ENCODE data around the gene FAM240B. TPM values are rescaled to one million over a fixed set of nuclear protein-coding genes. Genes with fewer than 3 reads are reported as not detected.

The FAM240B gene
- total and polyA plus RNA-seq, 10 of the 15 experiments (the other 5 are each of a cell fraction or from before 2014, with no cell fraction given), result not detected

DNA sequence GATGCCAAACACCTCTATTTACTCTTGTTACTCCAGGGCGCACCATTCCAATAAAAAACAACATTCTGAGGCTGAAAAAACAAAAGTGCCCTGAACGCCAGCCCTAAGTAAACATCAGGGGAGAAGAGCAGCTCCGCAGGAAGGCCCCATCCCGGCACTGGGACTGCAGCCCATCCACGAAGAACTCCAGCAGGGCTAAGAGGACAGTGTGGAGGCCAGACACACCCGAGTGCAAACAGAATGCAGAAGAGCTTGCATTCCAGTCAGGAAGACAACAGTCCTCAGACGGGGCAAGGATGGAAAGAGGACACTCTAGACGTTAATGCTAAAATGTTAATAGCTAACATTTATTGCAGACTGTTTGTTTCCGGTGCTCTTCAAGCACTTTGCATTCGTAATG, 33.0 kb downstream of the FAM240B start:
- H3K4me1 ChIP-seq (ENCODE audit: control insufficient read depth, insufficient read depth, low read length), result no peaks in the 10 kb centered on the region
- H3K4me3 ChIP-seq, result no peak overlapping the region
- no peak for ATAC-seq
- ChIA-PET RAD21 (ENCODE audit: unreplicated experiment) (interaction anchor here (1.0 to 1.4 kb wide), 2 partner anchors 15 to 44 kb away, joined by 3 read pairs; no protein-coding TSS in a partner anchor), CTCF (interaction anchor here (1.1 kb wide), 2 partner anchors 11 to 12 kb away, joined by 3 to 4 read pairs; no protein-coding TSS in a partner anchor), SMC1A (ENCODE audit: uncharacterized antibody, unreplicated experiment) (no interaction called here), POLR2A (no interaction called here)
- H3K27me3 ChIP-seq (replicated peaks in 1 of 2; ENCODE audit: control insufficient read depth in 2 of 2, insufficient read depth in 2 of 2, low read length in 1 of 2), result no peaks in the 10 kb centered on the region
- no peaks in the 10 kb centered on the region for H3K36me3 ChIP-seq (ENCODE audit: control insufficient read depth in 2 of 2, insufficient read depth in 2 of 2, low read length in 1 of 2)
- 53% methylated on average over 10 of the region's 10 CpGs for WGBS (ENCODE audit: insufficient coverage, insufficient replicate concordance, low lambda C conversion rate, missing lambda C conversion rate)
- BruUV-seq (replicated peaks), result no TSS peak
- no peak overlapping the region for H3K9ac ChIP-seq (ENCODE audit: control insufficient read depth, insufficient read depth, low read length)
- in situ Hi-C loops (cut with MboI) (loop anchor here (25.0 kb wide), 1 partner anchor 775 kb away; the partner anchor contains the start of gene SLC25A51), intact Hi-C loops (cut with micrococcal nuclease; ENCODE audit: unreplicated experiment) (no loop called here)
- no peak overlapping the region for H3K4me2 ChIP-seq (ENCODE audit: control insufficient read depth, insufficient read depth)
- no peak for DNase-seq (ENCODE audit: low read depth, low spot score)
- H3K9me3 ChIP-seq (replicated peaks; ENCODE audit: control insufficient read depth, insufficient read depth, low read length), result no peaks in the 10 kb centered on the region; the same call in 2 of the 3 replicates
- no peaks in the 10 kb centered on the region; the same call in 1 of the 2 replicates for H4K20me1 ChIP-seq (ENCODE audit: control insufficient read depth, insufficient read depth)
- H2AFZ ChIP-seq (ENCODE audit: control insufficient read depth, low read depth, low read length), result no peak overlapping the region
- H3K27ac ChIP-seq (ENCODE audit: control insufficient read depth, insufficient read depth), result no peak overlapping the region
- no peak for FAIRE-seq
- TF ChIP-seq GABPA (IDR thresholded peaks at IDR 0.05; ENCODE audit: low read depth) (no peak), CREM (IDR thresholded peaks at IDR 0.05; ENCODE audit: low read depth) (no peak), SUZ12 (IDR thresholded peaks at IDR 0.05; ENCODE audit: unreplicated experiment) (no peak), CBX5 (IDR thresholded peaks at IDR 0.05; ENCODE audit: low read depth) (no peak), ZSCAN29 (IDR thresholded peaks at IDR 0.05) (no peak)
- TF ChIP-seq, protein P1, sequence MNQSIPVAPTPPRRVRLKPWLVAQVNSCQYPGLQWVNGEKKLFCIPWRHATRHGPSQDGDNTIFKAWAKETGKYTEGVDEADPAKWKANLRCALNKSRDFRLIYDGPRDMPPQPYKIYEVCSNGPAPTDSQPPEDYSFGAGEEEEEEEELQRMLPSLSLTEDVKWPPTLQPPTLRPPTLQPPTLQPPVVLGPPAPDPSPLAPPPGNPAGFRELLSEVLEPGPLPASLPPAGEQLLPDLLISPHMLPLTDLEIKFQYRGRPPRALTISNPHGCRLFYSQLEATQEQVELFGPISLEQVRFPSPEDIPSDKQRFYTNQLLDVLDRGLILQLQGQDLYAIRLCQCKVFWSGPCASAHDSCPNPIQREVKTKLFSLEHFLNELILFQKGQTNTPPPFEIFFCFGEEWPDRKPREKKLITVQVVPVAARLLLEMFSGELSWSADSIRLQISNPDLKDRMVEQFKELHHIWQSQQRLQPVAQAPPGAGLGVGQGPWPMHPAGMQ (IDR thresholded peaks at IDR 0.05; ENCODE audit: borderline replicate concordance), result no peak
- H3K79me2 ChIP-seq (ENCODE audit: control insufficient read depth, insufficient read depth, low read length), result no peaks in the 10 kb centered on the region

DNA sequence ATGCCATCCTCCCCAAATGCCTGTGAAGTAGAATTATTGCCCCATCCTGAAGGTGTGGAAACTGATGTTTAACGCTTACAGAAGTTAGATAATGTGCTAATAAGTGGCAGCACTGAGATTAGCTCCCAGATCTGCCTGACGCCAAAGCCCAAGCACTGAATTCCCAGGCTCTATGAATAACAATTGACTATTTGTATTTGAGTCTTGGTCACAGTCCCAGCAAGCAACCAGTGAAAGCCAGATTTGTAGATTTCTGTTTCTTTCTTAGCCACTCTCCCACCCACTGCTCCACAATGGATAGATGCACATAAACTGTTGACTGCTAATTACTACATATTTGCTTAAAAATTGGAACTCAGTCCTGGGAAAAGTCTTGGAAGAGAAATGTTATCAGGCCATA, 34.4 kb downstream of the FAM240B start:
- DNase-seq (ENCODE audit: low read depth, low spot score), result no peak
- no peak for ATAC-seq
- H4K20me1 ChIP-seq (ENCODE audit: control insufficient read depth, insufficient read depth), result no peaks in the 10 kb centered on the region; the same call in 1 of the 2 replicates
- no peak overlapping the region for H3K4me2 ChIP-seq (ENCODE audit: control insufficient read depth, insufficient read depth)
- intact Hi-C loops (cut with micrococcal nuclease; ENCODE audit: unreplicated experiment) (no loop called here), in situ Hi-C loops (cut with MboI) (loop anchor here (25.0 kb wide), 1 partner anchor 773 kb away; the partner anchor contains the start of gene SLC25A51)
- no peak overlapping the region for H2AFZ ChIP-seq (ENCODE audit: control insufficient read depth, low read depth, low read length)
- H3K9me3 ChIP-seq (replicated peaks; ENCODE audit: control insufficient read depth, insufficient read depth, low read length), result no peaks in the 10 kb centered on the region
- H3K4me1 ChIP-seq (ENCODE audit: control insufficient read depth, insufficient read depth, low read length), result no peaks in the 10 kb centered on the region
- no peak overlapping the region for H3K9ac ChIP-seq (ENCODE audit: control insufficient read depth, insufficient read depth, low read length)
- RAD21 ChIA-PET (ENCODE audit: unreplicated experiment), result interaction anchor here (0.6 kb wide), 1 partner anchor 11 kb away, joined by 3 read pairs; no protein-coding TSS in a partner anchor
- H3K36me3 ChIP-seq (ENCODE audit: control insufficient read depth in 2 of 2, insufficient read depth in 2 of 2, low read length in 1 of 2), result no peaks in the 10 kb centered on the region
- no peaks in the 10 kb centered on the region for H3K79me2 ChIP-seq (ENCODE audit: control insufficient read depth, insufficient read depth, low read length)
- SMC1A ChIA-PET (ENCODE audit: uncharacterized antibody, unreplicated experiment), result interaction anchor here (0.6 kb wide), 1 partner anchor 442 kb away, joined by 3 read pairs; no protein-coding TSS in a partner anchor
- POLR2A ChIA-PET, result no interaction called here
- no peak for TF ChIP-seq EZH2 (IDR thresholded peaks at IDR 0.05; ENCODE audit: borderline replicate concordance, control insufficient read depth, low read depth, low read length)
- TF ChIP-seq SUZ12 (IDR thresholded peaks at IDR 0.05; ENCODE audit: unreplicated experiment), result no peak
- no peak for TF ChIP-seq ZZZ3 (IDR thresholded peaks at IDR 0.05; ENCODE audit: control insufficient read depth, insufficient read length, low read depth)
- TF ChIP-seq, protein P2, sequence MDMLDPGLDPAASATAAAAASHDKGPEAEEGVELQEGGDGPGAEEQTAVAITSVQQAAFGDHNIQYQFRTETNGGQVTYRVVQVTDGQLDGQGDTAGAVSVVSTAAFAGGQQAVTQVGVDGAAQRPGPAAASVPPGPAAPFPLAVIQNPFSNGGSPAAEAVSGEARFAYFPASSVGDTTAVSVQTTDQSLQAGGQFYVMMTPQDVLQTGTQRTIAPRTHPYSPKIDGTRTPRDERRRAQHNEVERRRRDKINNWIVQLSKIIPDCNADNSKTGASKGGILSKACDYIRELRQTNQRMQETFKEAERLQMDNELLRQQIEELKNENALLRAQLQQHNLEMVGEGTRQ (IDR thresholded peaks at IDR 0.05; ENCODE audit: borderline replicate concordance, low read depth, low read length), result no peak
- TF ChIP-seq BACH1 (IDR thresholded peaks at IDR 0.05; ENCODE audit: borderline replicate concordance), result no peak
- CTCF ChIA-PET, result interaction anchor here (1.4 kb wide), 1 partner anchor 13 kb away, joined by 3 read pairs; no protein-coding TSS in a partner anchor
- WGBS (ENCODE audit: insufficient coverage, insufficient replicate concordance, low lambda C conversion rate, missing lambda C conversion rate), result 44% methylated on average over 2 of the region's 2 CpGs
- no TSS peak for BruUV-seq (replicated peaks)
- no peak overlapping the region for H3K27ac ChIP-seq (ENCODE audit: control insufficient read depth, insufficient read depth)
- no peak for FAIRE-seq
- H3K4me3 ChIP-seq, result no peak overlapping the region
- no peaks in the 10 kb centered on the region; a peak in 1 of 4 replicates for H3K27me3 ChIP-seq (replicated peaks in 1 of 2; ENCODE audit: control insufficient read depth in 2 of 2, insufficient read depth in 2 of 2, low read length in 1 of 2)
